Vagina (tissue), 2 donors: ENCODE data around the gene XYLB. TPM values are rescaled to one million over a fixed set of nuclear protein-coding genes. Genes with fewer than 3 reads are reported as not detected.
"Not testable (repeated sequence)": the region's sequence is repeated elsewhere in the genome, so short reads cannot be mapped to it uniquely, and the experiment has no call there.

Source experiments
- DNase-seq, 2 donors: peaks; one replicate each; pipeline ENCODE4 v3.0.0-alpha.2; 2017; ENCODE audit errors: extremely low spot score in 2 of 2
- H3K27ac ChIP-seq: fragments of 200-600 bp; sonication (generic); one replicate; pipeline ENCODE4 v1.5.1; 2019
- H3K27me3 ChIP-seq: fragments of 200-600 bp; sonication (generic); one replicate; pipeline ENCODE4 v1.5.1; 2019
- H3K36me3 ChIP-seq, 2 donors: fragments of 200-600 bp; sonication (generic); one replicate each; pipeline ENCODE4 v1.5.1; 2017 to 2019
- H3K4me1 ChIP-seq: fragments of 200-600 bp; sonication (generic); one replicate; pipeline ENCODE4 v1.5.1; 2019
- H3K4me3 ChIP-seq, 2 donors: fragments of 200-600 bp; sonication (generic); 1 replicate in 1 of 2; 2 replicates in 1 of 2; pipeline ENCODE4 v1.5.1; 2016 to 2019
- H3K9me3 ChIP-seq: fragments of 200-600 bp; sonication (generic); one replicate; pipeline ENCODE4 v1.5.1; 2019
- CTCF ChIP-seq, 3 experiments: fragments of 450-650 bp in 2 of 3; fragments of 200-600 bp in 1 of 3; sonication (generic) in 1 of 3; IDR thresholded peaks; one replicate each; pipeline ENCODE4 v1.5.1; 2017 to 2019; ENCODE audit warnings: antibody characterized with exemption in 3 of 3, mild to moderate bottlenecking in 2 of 3, moderate library complexity in 2 of 3
- POLR2A ChIP-seq, 2 donors: fragments of 450-650 bp; IDR thresholded peaks; one replicate each; pipeline ENCODE4 v1.6.1; 2017; ENCODE audit warnings: antibody characterized with exemption in 2 of 2, mild to moderate bottlenecking in 2 of 2, moderate library complexity in 2 of 2
- POLR2AphosphoS5 ChIP-seq, 2 donors: sonication (generic); formaldehyde crosslinking; IDR thresholded peaks; one replicate each; pipeline ENCODE4 v1.9.0; 2017; ENCODE audit warnings: antibody characterized with exemption in 2 of 2, mild to moderate bottlenecking in 2 of 2, low read depth in 1 of 2; ENCODE audit not compliant: insufficient read depth in 1 of 2
- intact Hi-C: fragments of 100-400 bp; cut with DNase I; formaldehyde crosslinking; loops from one replicate; pipeline ENCODE4 v1.15.1; 2023
- total RNA-seq: library from RNA; depleted of rRNA; stranded (reverse); fragments of >200 nt; gene quantifications from one replicate; pipeline ENCODE4 v1.2.3, GENCODE V29; 2016

Gene XYLB
- 3.4 TPM for total RNA-seq

GRCh38 chr3:38346587-38347410, at the start of gene XYLB:
XYLB (plus strand) TSS chr3:38346785; CDS start chr3:38346869, 84 bp downstream.
- Histone ChIP-seq H3K36me3 (no peaks in the 10 kb centered on the region), H3K4me3 (peak within 1 kb of the TSS; percentile 71 to 91), H3K27ac (peak within 1 kb of the TSS; percentile 72), H3K27me3 (no peaks in the 10 kb centered on the region), H3K9me3 (no peaks in the 10 kb centered on the region), H3K4me1 (peaks cover 10% of the 10 kb centered on the region)
- DNase-seq, result no peak
- TF ChIP-seq CTCF (IDR thresholded peaks at IDR 0.05) (peak; percentile 84 to 98 (median 89)), POLR2A (IDR thresholded peaks at IDR 0.05) (no peak), POLR2AphosphoS5 (IDR thresholded peaks at IDR 0.05; ENCODE audit: insufficient read depth in 1 of 2, low read depth in 1 of 2) (peak in 1 of 2 donors; percentile 70)
- intact Hi-C loops, result loop anchor here (5.0 to 10.0 kb wide), 2 partner anchors 136 to 212 kb away; partner anchors contain the start of genes ACAA1 and MYD88

- H3K27ac ChIP-seq, DNase-seq, intact Hi-C loops, H3K27me3 ChIP-seq, H3K4me3 ChIP-seq, H3K4me1 ChIP-seq, H3K9me3 ChIP-seq, H3K36me3 ChIP-seq: not testable (repeated sequence)
- TF ChIP-seq POLR2AphosphoS5 (IDR thresholded peaks at IDR 0.05; ENCODE audit: insufficient read depth in 1 of 2, low read depth in 1 of 2), result peak in 1 of 2 donors; percentile 58
Observed at GRCh38 chr3:38297053-38297452, 49.5 kb upstream of the XYLB start.

GRCh38 chr3:38297537-38297936, 49.0 kb upstream of the XYLB start:
- Histone ChIP-seq H3K9me3 (no peaks in the 10 kb centered on the region), H3K4me1 (no peaks in the 10 kb centered on the region), H3K4me3 (no peak overlapping the region), H3K27me3 (no peaks in the 10 kb centered on the region), H3K27ac (no peak overlapping the region), H3K36me3 (no peaks in the 10 kb centered on the region)
- no peak for TF ChIP-seq CTCF (IDR thresholded peaks at IDR 0.05)
- no peak for TF ChIP-seq POLR2A (IDR thresholded peaks at IDR 0.05)
- no peak for TF ChIP-seq POLR2AphosphoS5 (IDR thresholded peaks at IDR 0.05; ENCODE audit: insufficient read depth in 1 of 2, low read depth in 1 of 2)
- intact Hi-C loops, result no loop called here
- no peak for DNase-seq

- no peak overlapping the region for H3K4me3 ChIP-seq
Observed at GRCh38 chr3:38297947-38298711, 48.5 kb upstream of the XYLB start.

More at GRCh38 chr3:38297947-38298711, 48.5 kb upstream of the XYLB start:
- intact Hi-C loops, result no loop called here
- peak in 1 of 2 donors; percentile 58 for DNase-seq
- no peaks in the 10 kb centered on the region for H3K27me3 ChIP-seq
- H3K36me3 ChIP-seq, result no peaks in the 10 kb centered on the region
- no peak for TF ChIP-seq POLR2AphosphoS5 (IDR thresholded peaks at IDR 0.05; ENCODE audit: insufficient read depth in 1 of 2, low read depth in 1 of 2)
- TF ChIP-seq POLR2A (IDR thresholded peaks at IDR 0.05), result no peak
- TF ChIP-seq CTCF (IDR thresholded peaks at IDR 0.05), result no peak
- no peak overlapping the region for H3K27ac ChIP-seq
- no peaks in the 10 kb centered on the region for H3K9me3 ChIP-seq
- no peaks in the 10 kb centered on the region for H3K4me1 ChIP-seq
